Panc1 (cell line): ENCODE data around the gene GSG1.

Source experiments
- SIN3A ChIP-seq: IDR thresholded peaks from 2 replicates; pipeline ENCODE4 v1.6.1; 2012; ENCODE audit warnings: low read depth, mild to moderate bottlenecking, low read length, moderate library complexity, borderline replicate concordance; ENCODE audit not compliant: insufficient read depth
- TF ChIP-seq, protein P1 (sequence below): fragments of 450-650 bp; IDR thresholded peaks from 2 replicates; pipeline ENCODE4 v1.5.1; 2017; ENCODE audit warnings: mild to moderate bottlenecking

DNA sequence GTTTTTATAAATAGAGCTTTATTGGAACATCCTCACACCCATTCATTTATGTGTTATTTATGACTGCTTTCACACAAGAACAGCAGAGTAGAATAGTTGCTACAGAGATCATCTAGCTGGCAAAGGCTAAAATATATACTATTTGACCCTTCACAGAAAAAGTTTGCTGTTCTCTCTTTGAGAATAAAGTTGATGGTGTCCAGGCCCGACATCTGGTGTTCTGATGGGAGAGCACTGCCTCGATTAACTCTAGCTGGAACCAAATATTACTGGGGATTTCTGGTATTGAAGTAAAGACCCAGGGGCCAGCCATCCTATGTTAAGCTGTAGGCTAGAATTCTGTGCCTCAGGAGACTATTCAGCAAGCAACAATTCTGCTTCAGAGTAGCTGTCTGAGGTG lies 37.5 kb downstream of the GSG1 start:
- TF ChIP-seq, protein P1, sequence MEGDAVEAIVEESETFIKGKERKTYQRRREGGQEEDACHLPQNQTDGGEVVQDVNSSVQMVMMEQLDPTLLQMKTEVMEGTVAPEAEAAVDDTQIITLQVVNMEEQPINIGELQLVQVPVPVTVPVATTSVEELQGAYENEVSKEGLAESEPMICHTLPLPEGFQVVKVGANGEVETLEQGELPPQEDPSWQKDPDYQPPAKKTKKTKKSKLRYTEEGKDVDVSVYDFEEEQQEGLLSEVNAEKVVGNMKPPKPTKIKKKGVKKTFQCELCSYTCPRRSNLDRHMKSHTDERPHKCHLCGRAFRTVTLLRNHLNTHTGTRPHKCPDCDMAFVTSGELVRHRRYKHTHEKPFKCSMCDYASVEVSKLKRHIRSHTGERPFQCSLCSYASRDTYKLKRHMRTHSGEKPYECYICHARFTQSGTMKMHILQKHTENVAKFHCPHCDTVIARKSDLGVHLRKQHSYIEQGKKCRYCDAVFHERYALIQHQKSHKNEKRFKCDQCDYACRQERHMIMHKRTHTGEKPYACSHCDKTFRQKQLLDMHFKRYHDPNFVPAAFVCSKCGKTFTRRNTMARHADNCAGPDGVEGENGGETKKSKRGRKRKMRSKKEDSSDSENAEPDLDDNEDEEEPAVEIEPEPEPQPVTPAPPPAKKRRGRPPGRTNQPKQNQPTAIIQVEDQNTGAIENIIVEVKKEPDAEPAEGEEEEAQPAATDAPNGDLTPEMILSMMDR, result no peak
- no peak for TF ChIP-seq SIN3A
